GM11168 (cell line): ENCODE data around the gene SCGB2B2.
"Not testable (repeated sequence)": the region's sequence is repeated elsewhere in the genome, so short reads cannot be mapped to it uniquely, and the experiment has no call there.

Source experiments
- in situ Hi-C: fragments of 300-500 bp; cut with MboI; formaldehyde crosslinking; loops from one replicate; pipeline ENCODE4 v1.12.0; 2022; ENCODE audit warnings: low sequenced_read_pairs; ENCODE audit not compliant: unreplicated experiment

SCGB2B2 gene

GRCh38 chr19:34676697-34677385 is at the start of gene SCGB2B2:
Gene SCGB2B2 (minus strand): TSS chr19:34677159. CDS start chr19:34594563, 82,596 bp downstream.
- in situ Hi-C loops = no loop called here

- in situ Hi-C loops = no loop called here
These were observed 48.4 kb upstream of the SCGB2B2 start for GRCh38 chr19:34725400-34725799.

GRCh38 chr19:34722353-34722752 is 45.4 kb upstream of the SCGB2B2 start:
- in situ Hi-C loops = loop anchor here (25.0 kb wide), 1 partner anchor 210 kb away; no protein-coding TSS in a partner anchor

GRCh38 chr19:34715357-34715756 is 38.4 kb upstream of the SCGB2B2 start:
- in situ Hi-C loops = loop anchor here (10.0 to 25.0 kb wide), 2 partner anchors 71 to 203 kb away; no protein-coding TSS in a partner anchor

GRCh38 chr19:34713262-34713637 is 36.3 kb upstream of the SCGB2B2 start:
- in situ Hi-C loops = loop anchor here (10.0 to 25.0 kb wide), 2 partner anchors 68 to 201 kb away; no protein-coding TSS in a partner anchor

GRCh38 chr19:34712395-34713261 is 35.7 kb upstream of the SCGB2B2 start:
- in situ Hi-C loops = loop anchor here (10.0 to 25.0 kb wide), 2 partner anchors 68 to 200 kb away; no protein-coding TSS in a partner anchor

GRCh38 chr19:34711890-34712289 is 34.9 kb upstream of the SCGB2B2 start:
- in situ Hi-C loops = loop anchor here (10.0 to 25.0 kb wide), 2 partner anchors 67 to 200 kb away; no protein-coding TSS in a partner anchor

GRCh38 chr19:34707661-34708060 is 30.7 kb upstream of the SCGB2B2 start:
- in situ Hi-C loops = loop anchor here (25.0 kb wide), 1 partner anchor 195 kb away; no protein-coding TSS in a partner anchor

- in situ Hi-C loops = no loop called here
These were observed 15.6 kb upstream of the SCGB2B2 start for GRCh38 chr19:34692549-34692948.

- in situ Hi-C loops = no loop called here
These were observed 13.4 kb upstream of the SCGB2B2 start for GRCh38 chr19:34690372-34690771.

- in situ Hi-C loops = no loop called here
These were observed 11.6 kb upstream of the SCGB2B2 start for GRCh38 chr19:34688592-34688991.

GRCh38 chr19:34687348-34687747 is 10.4 kb upstream of the SCGB2B2 start:
- in situ Hi-C loops = no loop called here

- in situ Hi-C loops = no loop called here
These were observed 9.5 kb upstream of the SCGB2B2 start for GRCh38 chr19:34686455-34686854.

GRCh38 chr19:34685266-34685665 is 8.3 kb upstream of the SCGB2B2 start:
- in situ Hi-C loops = not testable (repeated sequence)

- in situ Hi-C loops = no loop called here
These were observed 4.5 kb upstream of the SCGB2B2 start for GRCh38 chr19:34681478-34681877.

GRCh38 chr19:34678421-34678820 is 1.5 kb upstream of the SCGB2B2 start:
- in situ Hi-C loops = no loop called here

GRCh38 chr19:34678085-34678412 is 1.1 kb upstream of the SCGB2B2 start:
- in situ Hi-C loops = no loop called here

- in situ Hi-C loops = no loop called here
These were observed 576 bp upstream of the SCGB2B2 start, which contains the start of gene ZNF302 for GRCh38 chr19:34677386-34678084. Gene ZNF302 (plus strand): TSS chr19:34677678. CDS start chr19:34678805, 1,127 bp downstream.

- in situ Hi-C loops = no loop called here
These were observed 1.0 kb downstream of the SCGB2B2 start for GRCh38 chr19:34675919-34676318.

GRCh38 chr19:34675250-34675649 is 1.7 kb downstream of the SCGB2B2 start:
- in situ Hi-C loops = no loop called here
